ENCODE results near the gene TMEM238L.

TMEM238L gene

DNA sequence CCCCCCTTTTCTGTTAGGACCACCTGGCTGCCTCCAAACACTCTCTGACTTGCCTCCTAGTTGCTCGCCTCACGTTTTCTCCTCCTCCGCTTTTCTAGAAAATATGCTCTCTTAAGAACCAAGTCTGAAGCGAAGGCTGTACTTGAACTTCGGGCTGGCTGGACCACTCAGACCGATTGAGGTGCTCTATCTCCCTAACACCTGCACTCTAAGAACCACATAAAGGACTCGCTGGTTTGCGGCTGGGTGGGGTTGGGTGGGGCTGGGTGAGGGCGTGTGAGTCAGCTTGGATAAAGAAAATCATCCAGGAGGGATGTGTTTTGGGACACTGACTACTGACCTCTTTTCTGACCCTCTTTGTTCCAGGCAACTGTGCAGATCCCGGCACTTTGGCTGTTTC lies 51.2 kb downstream of the TMEM238L start:
- no peak for DNase-seq (ENCODE audit: low read depth)
- no peak for TF ChIP-seq CTCF (IDR thresholded peaks at IDR 0.05; ENCODE audit: low read length, missing control alignments)
- no peak overlapping the region for H3K4me3 ChIP-seq (replicated peaks; ENCODE audit: low read depth, low read length)

DNA sequence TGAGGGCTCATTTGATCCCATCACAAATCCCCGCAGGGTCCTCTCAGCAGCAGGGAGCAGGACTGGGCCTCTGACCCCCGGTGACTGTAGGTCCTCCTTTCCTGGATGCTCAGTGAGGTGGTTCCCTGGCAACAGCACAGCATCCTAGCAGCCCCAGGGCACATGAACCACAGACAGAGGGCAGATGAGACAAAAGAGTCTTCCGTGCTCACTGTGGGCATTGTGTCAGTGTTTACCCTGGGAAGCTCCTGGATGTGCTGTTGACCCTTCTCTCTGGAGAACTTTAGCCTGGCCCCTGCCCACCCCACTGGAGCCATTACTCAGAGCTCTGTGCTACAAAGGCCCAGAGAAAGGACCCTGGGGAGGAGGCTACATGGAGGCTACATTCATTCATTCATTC lies 52.3 kb downstream of the TMEM238L start:
- TF ChIP-seq CTCF (IDR thresholded peaks at IDR 0.05; ENCODE audit: low read length, missing control alignments): no peak
- no peak overlapping the region for H3K4me3 ChIP-seq (replicated peaks; ENCODE audit: low read depth, low read length)
- no peak for DNase-seq (ENCODE audit: low read depth)

GRCh38 chr17:10750210-10750609 lies 53.7 kb downstream of the TMEM238L start:
- DNase-seq (ENCODE audit: low read depth): no peak
- TF ChIP-seq CTCF (IDR thresholded peaks at IDR 0.05; ENCODE audit: low read length, missing control alignments): no peak
- H3K4me3 ChIP-seq (replicated peaks; ENCODE audit: low read depth, low read length): no peak overlapping the region

DNA sequence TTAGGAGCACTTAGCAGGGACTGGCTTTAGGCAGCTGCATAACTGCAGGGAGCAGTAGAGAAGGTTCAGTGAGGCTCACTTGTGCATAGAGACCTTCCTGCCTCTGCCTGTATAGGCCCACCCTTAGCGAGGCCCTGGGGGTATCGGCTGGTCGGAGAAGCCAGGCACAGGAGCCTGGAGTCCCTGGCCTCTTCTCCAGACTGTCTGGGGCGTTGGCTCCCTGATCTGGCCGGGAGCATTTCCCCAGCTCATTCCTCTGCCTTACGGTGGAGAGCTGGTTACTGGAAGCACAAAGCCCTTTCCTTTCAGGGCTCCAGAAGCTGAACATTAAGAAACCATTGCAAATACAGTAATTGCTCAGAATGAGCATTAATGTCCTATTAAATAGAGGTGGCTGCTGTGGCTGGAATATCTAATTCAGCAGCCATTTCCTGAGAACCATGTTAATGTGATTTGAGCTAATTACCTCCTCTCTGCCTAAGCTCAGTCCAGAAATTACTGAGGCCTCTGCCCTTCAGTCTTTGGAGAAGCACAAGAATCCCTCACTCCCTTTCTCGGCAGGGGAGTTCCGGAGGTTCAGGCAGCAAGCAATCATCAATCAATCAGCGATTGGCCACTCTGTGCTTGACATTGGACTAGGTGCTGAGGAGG lies 55.2 kb downstream of the TMEM238L start:
- no peak for TF ChIP-seq CTCF (IDR thresholded peaks at IDR 0.05; ENCODE audit: low read length, missing control alignments)
- H3K4me3 ChIP-seq (replicated peaks; ENCODE audit: low read depth, low read length): no peak overlapping the region
- no peak for DNase-seq (ENCODE audit: low read depth)

DNA sequence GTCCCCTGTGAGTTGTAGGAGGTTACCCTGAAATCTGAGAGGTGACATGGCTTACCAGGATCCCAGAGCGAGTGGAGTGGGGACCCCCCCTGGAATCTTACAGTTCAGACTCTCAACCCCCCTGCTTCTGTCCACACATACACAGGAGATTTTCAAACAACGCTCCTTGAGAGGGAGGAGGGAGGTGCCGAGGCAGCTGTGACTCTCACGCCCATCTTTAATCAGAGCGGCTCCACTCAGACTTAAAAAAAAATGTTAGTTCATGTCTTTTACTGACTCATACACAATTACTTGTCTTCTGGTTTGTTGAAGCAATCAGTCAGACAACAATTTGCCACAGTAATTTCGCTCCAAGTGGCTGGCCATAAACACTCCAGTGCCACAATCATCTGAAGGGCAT lies 58.7 kb downstream of the TMEM238L start:
- H3K4me3 ChIP-seq (replicated peaks; ENCODE audit: low read depth, low read length): no peak overlapping the region
- no peak for DNase-seq (ENCODE audit: low read depth)
- no peak for TF ChIP-seq CTCF (IDR thresholded peaks at IDR 0.05; ENCODE audit: low read length, missing control alignments)
